SK-N-SH (cell line): Measurements from ENCODE around the gene MACROD2. TPM values are rescaled to one million over a fixed set of nuclear protein-coding genes. Genes with fewer than 3 reads are reported as not detected.

Experiments used
- CTCF ChIA-PET: fragments of 300-600, 350-600 bp; formaldehyde crosslinking; extraction: SDS; loops from one replicate; lab custom pipeline; 2021; lab: Yijun Ruan, JAX
- POLR2A ChIA-PET: fragments of 350-600 bp; sonication (Branson Sonifier 250); formaldehyde crosslinking; extraction: SDS; loops from one replicate; lab custom pipeline; 2020; ENCODE audit warnings: antibody characterized with exemption, inconsistent platforms; lab: Yijun Ruan, JAX
- DNase-seq: peaks from one replicate; pipeline ENCODE4 v3.0.0; 2012
- H2AFZ ChIP-seq: fragments of 200-600 bp; sonication (generic); 2 replicates; pipeline ENCODE4 v1.8.1; 2016; ENCODE audit warnings: antibody characterized with exemption, mild to moderate bottlenecking, low read depth
- H3F3A ChIP-seq: fragments of 200-600 bp; sonication (generic); replicated peaks from 2 replicates; pipeline ENCODE3; 2016; ENCODE audit warnings: antibody characterized with exemption, mild to moderate bottlenecking; ENCODE audit not compliant: insufficient read depth
- H3K27ac ChIP-seq, 2 experiments: fragments of 200-500 bp in 1 of 2; fragments of 200-600 bp in 1 of 2; sonication (Bioruptor generic) in 1 of 2; sonication (generic), shearing (Covaris generic) in 1 of 2; 2 replicates each; pipeline versions ENCODE4 v1.5.1 to v1.6.1; 2014 to 2016; ENCODE audit warnings: low read depth in 2 of 2, inconsistent platforms in 1 of 2, low read length in 1 of 2, mild to moderate bottlenecking in 1 of 2, mixed read lengths in 1 of 2
- H3K27me3 ChIP-seq: fragments of 200-600 bp; sonication (generic), shearing (Covaris generic); 2 replicates; pipeline ENCODE4 v1.6.1; 2016; ENCODE audit warnings: mixed run types; ENCODE audit not compliant: insufficient read depth
- H3K36me3 ChIP-seq, 2 experiments: fragments of 200-500 bp in 1 of 2; fragments of 200-600 bp in 1 of 2; sonication (Bioruptor generic) in 1 of 2; sonication (generic) in 1 of 2; replicated peaks in 1 of 2; 2 replicates each; pipeline versions ENCODE3 to v1.5.1; 2014 to 2016; ENCODE audit warnings: low read length in 1 of 2, mild to moderate bottlenecking in 1 of 2; ENCODE audit not compliant: insufficient read depth in 2 of 2, control insufficient read depth in 1 of 2
- H3K4me1 ChIP-seq, 2 experiments: fragments of 200-500 bp in 1 of 2; fragments of 200-600 bp in 1 of 2; sonication (Bioruptor generic) in 1 of 2; sonication (generic), shearing (Covaris generic) in 1 of 2; 2 replicates each; pipeline versions ENCODE4 v1.5.1 to v1.6.1; 2014 to 2016; ENCODE audit warnings: low read depth in 1 of 2, low read length in 1 of 2, mixed run types in 1 of 2; ENCODE audit not compliant: insufficient read depth in 2 of 2, control insufficient read depth in 1 of 2
- H3K4me2 ChIP-seq: fragments of 200-600 bp; sonication (generic), shearing (Covaris generic); 2 replicates; pipeline ENCODE4 v1.6.1; 2017; ENCODE audit warnings: mixed run types
- H3K4me3 ChIP-seq, 2 experiments: fragments of 200-500 bp in 1 of 2; fragments of 200-600 bp in 1 of 2; sonication (Bioruptor generic) in 1 of 2; sonication (generic), shearing (Covaris generic) in 1 of 2; 2 replicates each; pipeline versions ENCODE4 v1.5.1 to v1.8.1; 2014 to 2016; ENCODE audit warnings: low read depth in 2 of 2, inconsistent platforms in 1 of 2, low read length in 1 of 2, mild to moderate bottlenecking in 1 of 2, mixed read lengths in 1 of 2, moderate library complexity in 1 of 2
- H3K79me2 ChIP-seq: fragments of 200-600 bp; sonication (generic); 2 replicates; pipeline ENCODE4 v1.8.1; 2017; ENCODE audit warnings: mild to moderate bottlenecking; ENCODE audit not compliant: insufficient read depth
- H3K9ac ChIP-seq: fragments of 200-600 bp; sonication (generic); 2 replicates; pipeline ENCODE4 v1.6.1; 2017; ENCODE audit warnings: mixed run types
- H3K9me2 ChIP-seq: fragments of 200-600 bp; sonication (generic); 2 replicates; pipeline ENCODE4 v1.6.1; 2017; ENCODE audit warnings: mixed run types
- H3K9me3 ChIP-seq: fragments of 200-600 bp; sonication (generic); 2 replicates; pipeline ENCODE4 v1.6.1; 2017; ENCODE audit warnings: mixed run types, mild to moderate bottlenecking, moderate library complexity
- H4K20me1 ChIP-seq: fragments of 200-600 bp; sonication (generic); 2 replicates; pipeline ENCODE4 v1.6.1; 2017; ENCODE audit warnings: mild to moderate bottlenecking, mixed run types; ENCODE audit not compliant: insufficient read depth
- CHD2 ChIP-seq: fragments of 150-350 bp; IDR thresholded peaks from 2 replicates; pipeline ENCODE4 v1.6.1; 2018; ENCODE audit warnings: low read length; ENCODE audit not compliant: partially characterized antibody
- ELF1 ChIP-seq: IDR thresholded peaks from 2 replicates; pipeline ENCODE4 v1.4.0; 2012
- EP300 ChIP-seq, 2 experiments: IDR thresholded peaks; 2 replicates each; pipeline versions ENCODE4 v1.4.0 to v1.6.1; 2012; ENCODE audit warnings: borderline replicate concordance in 1 of 2, low read depth in 1 of 2, low read length in 1 of 2
- FOXJ3 ChIP-seq: sonication (generic); formaldehyde crosslinking; IDR thresholded peaks from 2 replicates; pipeline ENCODE4 v1.5.1; 2020; ENCODE audit warnings: mild to moderate bottlenecking, missing genetic modification reagents
- FOXM1 ChIP-seq: IDR thresholded peaks from 2 replicates; pipeline ENCODE4 v1.4.0; 2012; ENCODE audit warnings: low read depth, mild to moderate bottlenecking
- GATA2 ChIP-seq: sonication (generic); formaldehyde crosslinking; IDR thresholded peaks from 2 replicates; pipeline ENCODE4 v1.5.0; 2020; ENCODE audit warnings: mild to moderate bottlenecking, missing genetic modification reagents
- MXI1 ChIP-seq: IDR thresholded peaks from 2 replicates; pipeline ENCODE4 v1.6.1; 2012; ENCODE audit warnings: mild to moderate bottlenecking, low read depth, low read length, improper control_type of control experiment
- NRF1 ChIP-seq: IDR thresholded peaks from 2 replicates; pipeline ENCODE4 v1.6.1; 2012; ENCODE audit warnings: low read depth, mild to moderate bottlenecking, low read length
- POLR2AphosphoS5 ChIP-seq: IDR thresholded peaks from 2 replicates; pipeline ENCODE4 v1.6.1; 2012; ENCODE audit warnings: low read depth, low read length
- RAD21 ChIP-seq: IDR thresholded peaks from 2 replicates; pipeline ENCODE4 v1.6.1; 2012; ENCODE audit warnings: mild to moderate bottlenecking, low read length
- RCOR1 ChIP-seq: fragments of 150-350 bp; IDR thresholded peaks from 2 replicates; pipeline ENCODE4 v1.6.1; 2017; ENCODE audit warnings: antibody characterized with exemption, low read length
- RFX5 ChIP-seq: IDR thresholded peaks from 2 replicates; pipeline ENCODE4 v1.6.1; 2012; ENCODE audit warnings: mild to moderate bottlenecking, improper control_type of control experiment, low read length
- TAF1 ChIP-seq: IDR thresholded peaks from 2 replicates; pipeline ENCODE4 v1.6.1; 2012; ENCODE audit warnings: low read depth, mild to moderate bottlenecking, low read length, moderate library complexity, borderline replicate concordance
- WGBS: methylation state at CpG from one replicate; pipeline ENCODE4 v1.1.6; 2017; ENCODE audit warnings: low lambda C conversion rate; 5-methylcytosine and 5-hydroxymethylcytosine counted together
- polyA plus RNA-seq, 3 experiments: library from polyadenylated mRNA; depleted of rRNA; stranded (reverse); fragments of >200 nt; gene quantifications; 2 replicates each; pipeline ENCODE4 v1.2.3, GENCODE V29; 2012
- TF ChIP-seq, protein P1 (sequence below): fragments of 150-350 bp; IDR thresholded peaks from 2 replicates; pipeline ENCODE4 v1.6.1; 2017; ENCODE audit warnings: antibody characterized with exemption, low read length, low read depth, borderline replicate concordance

Gene MACROD2
- polyA plus RNA-seq, 1 of the 3 experiments (the other 2 are of a cell fraction), result 0.33 TPM

- Histone ChIP-seq H3K4me1 (peaks cover 0 to 5% of the 10 kb centered on the region in 2 experiments; a peak in 2 of 4 replicates), H2AFZ (no peak overlapping the region), H3K27me3 (no peaks in the 10 kb centered on the region), H3K27ac (no peak overlapping the region), H3K9ac (no peak overlapping the region), H4K20me1 (no peaks in the 10 kb centered on the region), H3K9me3 (no peaks in the 10 kb centered on the region), H3K4me2 (no peak overlapping the region), H3K4me3 (no peak overlapping the region), H3K9me2 (no peaks in the 10 kb centered on the region), H3K79me2 (no peaks in the 10 kb centered on the region), H3K36me3 (no peaks in the 10 kb centered on the region), H3F3A (peaks cover 4% of the 10 kb centered on the region)
- 62% methylated on average over 3 of the region's 3 CpGs for WGBS
- POLR2A ChIA-PET, result no interaction called here
- DNase-seq, result no peak
- CTCF ChIA-PET, result interaction anchor here (1.2 to 2.7 kb wide), 2 partner anchors 20 to 73 kb away, joined by 3 to 8 read pairs; partner anchors contain the start of gene FLRT3
- TF ChIP-seq TAF1 (no peak), CHD2 (no peak), RFX5 (no peak), FOXM1 (no peak), GATA2 (CRISPR knock-in tag) (no peak), MXI1 (no peak), NRF1 (no peak), RAD21 (no peak), RCOR1 (no peak), EP300 (IDR thresholded peaks at IDR 0.05; ENCODE audit: borderline replicate concordance in 1 of 2, low read depth in 1 of 2, low read length in 1 of 2) (no peak), ELF1 (no peak), POLR2AphosphoS5 (no peak)
- TF ChIP-seq, protein P1, sequence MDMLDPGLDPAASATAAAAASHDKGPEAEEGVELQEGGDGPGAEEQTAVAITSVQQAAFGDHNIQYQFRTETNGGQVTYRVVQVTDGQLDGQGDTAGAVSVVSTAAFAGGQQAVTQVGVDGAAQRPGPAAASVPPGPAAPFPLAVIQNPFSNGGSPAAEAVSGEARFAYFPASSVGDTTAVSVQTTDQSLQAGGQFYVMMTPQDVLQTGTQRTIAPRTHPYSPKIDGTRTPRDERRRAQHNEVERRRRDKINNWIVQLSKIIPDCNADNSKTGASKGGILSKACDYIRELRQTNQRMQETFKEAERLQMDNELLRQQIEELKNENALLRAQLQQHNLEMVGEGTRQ, result no peak
These were observed 415.7 kb downstream of the MACROD2 start for GRCh38 chr20:14410869-14411555.

- Histone ChIP-seq H3K4me2 (no peak overlapping the region), H4K20me1 (no peaks in the 10 kb centered on the region), H3K9ac (no peak overlapping the region), H3K36me3 (no peaks in the 10 kb centered on the region), H3K9me2 (no peaks in the 10 kb centered on the region), H3F3A (no peaks in the 10 kb centered on the region), H3K27ac (no peak overlapping the region), H3K4me1 (peaks cover 0 to 5% of the 10 kb centered on the region in 2 experiments; a peak in 2 of 4 replicates), H3K27me3 (no peaks in the 10 kb centered on the region), H3K4me3 (no peak overlapping the region), H3K9me3 (no peaks in the 10 kb centered on the region), H2AFZ (no peak overlapping the region), H3K79me2 (no peaks in the 10 kb centered on the region)
- ChIA-PET CTCF (interaction anchor here (1.2 to 2.7 kb wide), 2 partner anchors 19 to 74 kb away, joined by 3 to 8 read pairs; partner anchors contain the start of gene FLRT3), POLR2A (no interaction called here)
- TF ChIP-seq FOXJ3, result no peak
- no peak for TF ChIP-seq ELF1
- 74% methylated on average over 5 of the region's 5 CpGs for WGBS
- DNase-seq, result no peak
These were observed 416.9 kb downstream of the MACROD2 start for GRCh38 chr20:14412065-14412681.
